ENCODE measurements around the gene GAL3ST2.

The GAL3ST2 gene

DNA sequence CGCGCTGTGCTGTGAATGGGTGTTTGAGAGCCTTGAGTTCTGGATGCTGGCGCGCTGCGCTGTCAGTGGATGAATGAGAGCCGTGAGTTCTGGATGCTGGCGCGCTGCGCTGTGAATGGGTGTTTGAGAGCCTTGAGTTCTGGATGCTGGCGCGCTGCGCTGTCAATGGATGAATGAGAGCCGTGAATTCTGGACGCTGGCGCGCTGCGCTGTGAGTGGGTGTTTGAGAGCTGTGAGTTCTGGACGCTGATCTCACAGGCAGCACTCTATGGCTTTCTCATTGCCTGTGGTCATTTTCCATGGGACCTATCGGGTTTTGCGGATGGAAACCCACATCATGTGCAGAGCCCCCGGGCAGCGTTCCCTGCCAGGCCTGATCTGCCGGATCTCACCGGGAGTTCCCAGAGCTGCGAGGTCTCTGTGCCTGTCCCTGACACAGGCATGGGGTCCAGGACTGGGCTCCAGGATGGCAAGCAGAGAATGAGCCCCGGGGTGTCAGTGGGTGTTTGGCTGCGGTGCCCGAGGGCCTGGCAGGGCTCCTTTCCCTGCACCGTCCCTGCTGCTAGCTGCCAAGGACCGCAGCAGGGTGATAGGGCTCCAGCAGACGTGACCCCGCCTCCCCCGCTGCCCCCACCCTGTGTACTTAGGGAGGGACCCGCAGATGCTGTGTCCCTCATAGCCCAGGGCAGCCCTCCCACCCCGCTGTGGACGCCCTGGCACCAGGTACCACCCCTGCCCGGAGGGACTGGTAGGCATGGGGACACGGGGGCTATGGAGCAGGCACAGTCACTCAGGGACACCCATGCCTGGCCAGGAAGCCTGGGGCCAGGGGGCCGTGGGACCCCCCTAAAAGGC is 72.4 kb downstream of the GAL3ST2 start:
- DNase-seq = no peak

GRCh38 chr2:241849616-241850543 is 73.3 kb downstream of the GAL3ST2 start:
- DNase-seq = no peak

GRCh38 chr2:241850544-241851324 is 74.1 kb downstream of the GAL3ST2 start:
- DNase-seq = no peak

- DNase-seq = no peak
Observed at GRCh38 chr2:241851325-241852115, 74.9 kb downstream of the GAL3ST2 start.

- DNase-seq = no peak
Observed at GRCh38 chr2:241852116-241852980, 75.7 kb downstream of the GAL3ST2 start.

GRCh38 chr2:241852981-241853631 is 76.5 kb downstream of the GAL3ST2 start:
- DNase-seq = no peak
